Stomach (tissue), 9 donors: Measurements from ENCODE around the gene PPM1K. TPM values are rescaled to one million over a fixed set of nuclear protein-coding genes. Genes with fewer than 3 reads are reported as not detected.

Experiments used
- DNase-seq, 2 donors: peaks; one replicate each; pipeline versions ENCODE4 v3.0.0 to v3.0.0-alpha.2; 2013 to 2019
- H3K27ac ChIP-seq, 5 donors: fragments of 200-600 bp in 4 of 5; sonication (generic) in 4 of 5; one replicate each; pipeline ENCODE4 v1.5.1; 2013 to 2019; ENCODE audit warnings: mild to moderate bottlenecking in 1 of 5, moderate library complexity in 1 of 5
- H3K27me3 ChIP-seq, 3 donors: fragments of 200-600 bp; sonication (generic); one replicate each; pipeline ENCODE4 v1.5.1; 2017 to 2019; ENCODE audit warnings: mixed run types in 1 of 3
- H3K36me3 ChIP-seq, 4 donors: fragments of 200-600 bp; sonication (generic); 1 replicate in 3 of 4; 2 replicates in 1 of 4; pipeline ENCODE4 v1.5.1; 2016 to 2019
- H3K4me1 ChIP-seq, 4 donors: fragments of 200-600 bp; sonication (generic); one replicate each; pipeline ENCODE4 v1.5.1; 2016 to 2019
- H3K4me3 ChIP-seq, 4 donors: fragments of 200-600 bp; sonication (generic) in 3 of 4; one replicate each; pipeline ENCODE4 v1.5.1; 2016 to 2019; ENCODE audit warnings: mild to moderate bottlenecking in 1 of 4
- H3K9me3 ChIP-seq, 4 donors: fragments of 200-600 bp; sonication (generic); one replicate each; pipeline ENCODE4 v1.5.1; 2016 to 2019
- EP300 ChIP-seq: sonication (generic); formaldehyde crosslinking; IDR thresholded peaks from one replicate; pipeline ENCODE4 v1.6.1; 2017; ENCODE audit warnings: antibody characterized with exemption
- POLR2A ChIP-seq, 4 donors: fragments of 450-650 bp; IDR thresholded peaks; one replicate each; pipeline ENCODE4 v1.6.1; 2016; ENCODE audit warnings: antibody characterized with exemption in 4 of 4, control low read depth in 2 of 4, mild to moderate bottlenecking in 1 of 4, moderate library complexity in 1 of 4
- POLR2AphosphoS5 ChIP-seq, 3 donors: sonication (generic); formaldehyde crosslinking; IDR thresholded peaks; one replicate each; pipeline ENCODE4 v1.6.1; 2016; ENCODE audit warnings: antibody characterized with exemption in 3 of 3
- WGBS, 5 donors: extraction: QIAGEN DNeasy Blood & Tissue Kit in 3 of 5; methylation state at CpG; one replicate each; pipeline versions ENCODE4 v1.1.5 to v1.1.7; 2013 to 2018; 5-methylcytosine and 5-hydroxymethylcytosine counted together
- intact Hi-C: fragments of 100-400 bp; cut with DNase I; formaldehyde crosslinking; loops from one replicate; pipeline ENCODE4 v1.15.1; 2023; ENCODE audit warnings: low total_unique reads
- polyA plus RNA-seq, 3 donors: library from polyadenylated mRNA; stranded (reverse); fragments of 200-250 nt; gene quantifications; one replicate each; pipeline ENCODE4 v1.2.3, GENCODE V29; 2013
- total RNA-seq, 5 donors: library from RNA; depleted of rRNA; stranded (reverse); fragments of >200 nt; gene quantifications; one replicate each; pipeline versions ENCODE4 v1.1.0 to v1.2.3, GENCODE V29; 2014 to 2016
- TF ChIP-seq, protein P1 (sequence below), 7 experiments: fragments of 450-650 bp in 4 of 7; fragments of 200-600 bp in 3 of 7; sonication (generic) in 3 of 7; IDR thresholded peaks; one replicate each; pipeline ENCODE4 v1.5.1; 2016 to 2019; ENCODE audit warnings: antibody characterized with exemption in 7 of 7, control low read depth in 2 of 7, mild to moderate bottlenecking in 1 of 7
- donor health status: healthy with polysubstance abuse.
- donor health status: Bipolar disorder and iron deficiency.
- donor health status: healthy.

Gene PPM1K
- total and polyA plus RNA-seq, 8 donors, result 3.6 to 81.7 (median 20.4) TPM

DNA sequence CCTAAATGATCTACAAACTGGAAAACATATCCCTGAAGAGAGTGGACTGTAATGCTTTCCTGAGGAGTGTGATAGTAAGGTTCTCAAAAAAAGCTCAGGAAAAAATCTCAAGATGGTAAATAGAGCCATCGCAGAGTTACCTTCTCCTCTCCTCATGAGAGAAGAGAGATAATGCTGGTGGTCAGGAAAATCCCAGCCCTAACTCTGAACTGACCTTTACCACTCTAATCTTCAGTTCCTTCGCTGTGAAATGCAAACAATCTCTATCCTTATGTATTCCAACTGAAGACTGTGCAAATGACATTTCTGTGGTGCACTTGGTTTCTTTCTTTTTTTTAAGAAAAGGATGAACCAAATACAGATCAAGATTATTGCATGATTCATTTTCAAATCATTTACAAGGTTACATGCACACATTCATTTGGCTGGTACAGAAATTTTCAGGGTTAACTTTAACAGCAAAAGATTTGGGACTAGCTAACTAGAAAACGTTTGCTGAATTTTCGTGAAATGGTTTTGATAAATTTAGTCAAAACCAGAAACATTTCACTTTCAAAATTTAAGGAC lies 8.3 kb downstream of the PPM1K start:
- peaks cover 0 to 11% (median 4%) of the 10 kb centered on the region in 4 donors for H3K36me3 ChIP-seq
- no peak for DNase-seq
- no peaks in the 10 kb centered on the region for H3K27me3 ChIP-seq
- H3K9me3 ChIP-seq, result no peaks in the 10 kb centered on the region
- TF ChIP-seq EP300, result no peak
- TF ChIP-seq, protein P1, sequence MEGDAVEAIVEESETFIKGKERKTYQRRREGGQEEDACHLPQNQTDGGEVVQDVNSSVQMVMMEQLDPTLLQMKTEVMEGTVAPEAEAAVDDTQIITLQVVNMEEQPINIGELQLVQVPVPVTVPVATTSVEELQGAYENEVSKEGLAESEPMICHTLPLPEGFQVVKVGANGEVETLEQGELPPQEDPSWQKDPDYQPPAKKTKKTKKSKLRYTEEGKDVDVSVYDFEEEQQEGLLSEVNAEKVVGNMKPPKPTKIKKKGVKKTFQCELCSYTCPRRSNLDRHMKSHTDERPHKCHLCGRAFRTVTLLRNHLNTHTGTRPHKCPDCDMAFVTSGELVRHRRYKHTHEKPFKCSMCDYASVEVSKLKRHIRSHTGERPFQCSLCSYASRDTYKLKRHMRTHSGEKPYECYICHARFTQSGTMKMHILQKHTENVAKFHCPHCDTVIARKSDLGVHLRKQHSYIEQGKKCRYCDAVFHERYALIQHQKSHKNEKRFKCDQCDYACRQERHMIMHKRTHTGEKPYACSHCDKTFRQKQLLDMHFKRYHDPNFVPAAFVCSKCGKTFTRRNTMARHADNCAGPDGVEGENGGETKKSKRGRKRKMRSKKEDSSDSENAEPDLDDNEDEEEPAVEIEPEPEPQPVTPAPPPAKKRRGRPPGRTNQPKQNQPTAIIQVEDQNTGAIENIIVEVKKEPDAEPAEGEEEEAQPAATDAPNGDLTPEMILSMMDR (IDR thresholded peaks at IDR 0.05), result no peak
- no peak for TF ChIP-seq POLR2AphosphoS5 (IDR thresholded peaks at IDR 0.05)
- no peak for TF ChIP-seq POLR2A (IDR thresholded peaks at IDR 0.05)
- H3K4me3 ChIP-seq, result no peak overlapping the region
- no peak overlapping the region for H3K27ac ChIP-seq
- WGBS, 5 donors, result 51 to 74% (median 61%) methylated on average over 4 of the region's 4 CpGs
- intact Hi-C loops, result no loop called here
- peaks cover 3 to 40% (median 29%) of the 10 kb centered on the region in 4 donors for H3K4me1 ChIP-seq

DNA sequence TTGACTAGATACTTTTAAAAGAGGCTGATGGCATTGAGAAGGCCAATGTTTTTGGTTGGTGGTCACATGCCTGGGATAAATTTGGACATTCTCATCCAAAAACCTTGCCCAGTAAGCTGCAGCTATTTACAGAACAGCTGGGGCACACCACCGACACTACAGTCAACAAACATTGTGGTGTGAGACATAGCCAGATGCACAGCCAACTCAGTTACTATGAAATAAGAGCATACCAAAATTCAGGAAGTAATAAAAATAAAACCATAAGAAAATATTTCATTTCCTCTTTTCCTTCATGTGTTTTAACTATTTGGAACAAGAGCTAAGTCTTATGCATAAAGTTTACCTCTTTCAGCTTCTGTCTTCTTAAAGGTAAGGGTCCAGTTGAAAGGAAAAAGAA lies 8.8 kb downstream of the PPM1K start:
- TF ChIP-seq POLR2A (IDR thresholded peaks at IDR 0.05) (no peak), POLR2AphosphoS5 (IDR thresholded peaks at IDR 0.05) (no peak), EP300 (no peak)
- TF ChIP-seq, protein P1 (IDR thresholded peaks at IDR 0.05), result no peak
- peaks cover 0 to 15% (median 4%) of the 10 kb centered on the region in 4 donors for H3K36me3 ChIP-seq
- H3K4me3 ChIP-seq, result no peak overlapping the region
- WGBS, 5 donors, result 18 to 56% (median 43%) methylated on average over 1 of the region's 1 CpG
- H3K9me3 ChIP-seq, result no peaks in the 10 kb centered on the region
- H3K27me3 ChIP-seq, result no peaks in the 10 kb centered on the region
- H3K4me1 ChIP-seq, result peaks cover 3 to 34% (median 24%) of the 10 kb centered on the region in 4 donors
- intact Hi-C loops, result no loop called here
- no peak for DNase-seq
- H3K27ac ChIP-seq, result no peak overlapping the region

DNA sequence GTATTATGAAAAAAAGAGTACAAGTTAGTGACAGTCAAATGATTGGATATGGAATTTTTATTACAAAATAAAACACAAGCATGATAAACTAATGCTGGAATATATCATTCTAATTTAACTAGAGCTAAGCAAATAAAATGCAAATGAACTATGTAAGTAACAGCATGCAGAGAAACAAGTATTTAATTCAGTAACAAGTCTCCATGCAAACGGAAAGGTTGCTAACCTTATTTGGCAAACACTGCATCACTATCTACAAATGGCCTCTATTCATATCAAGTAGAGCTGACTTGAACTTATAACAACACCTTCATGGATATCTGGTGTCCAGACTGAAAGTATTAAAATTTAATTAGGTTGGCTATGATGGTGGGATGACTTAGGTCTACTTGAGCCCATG lies 15.4 kb downstream of the PPM1K start:
- Histone ChIP-seq H3K27me3 (no peaks in the 10 kb centered on the region), H3K4me1 (peaks cover 0 to 8% (median 0%) of the 10 kb centered on the region in 4 donors), H3K27ac (no peak overlapping the region), H3K9me3 (no peaks in the 10 kb centered on the region), H3K36me3 (peaks cover 20 to 54% (median 47%) of the 10 kb centered on the region in 4 donors), H3K4me3 (no peak overlapping the region)
- DNase-seq, result no peak
- TF ChIP-seq POLR2AphosphoS5 (IDR thresholded peaks at IDR 0.05) (no peak), POLR2A (IDR thresholded peaks at IDR 0.05) (no peak), EP300 (no peak)
- TF ChIP-seq, protein P1 (IDR thresholded peaks at IDR 0.05), result no peak
- 19 to 68% (median 49%) methylated on average over 1 of the region's 1 CpG for WGBS, 5 donors
- intact Hi-C loops, result no loop called here

DNA sequence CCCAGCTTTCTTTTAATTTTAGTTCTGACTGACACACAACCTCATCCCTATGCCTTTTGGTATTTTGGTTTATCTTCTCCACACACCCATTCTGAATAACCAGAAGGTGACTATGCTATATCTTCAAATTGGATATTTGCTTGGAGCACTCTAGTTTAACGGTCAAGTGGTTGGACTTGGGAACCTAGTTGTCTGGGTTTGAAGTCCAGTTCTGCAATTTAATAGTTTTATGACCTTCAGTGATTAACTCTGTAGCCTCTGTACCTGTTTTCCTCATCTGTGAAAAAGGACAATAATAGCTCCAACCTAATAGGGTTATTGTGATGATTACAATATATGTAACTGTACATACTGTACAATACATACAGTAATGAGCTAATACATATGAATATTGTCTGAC lies 20.0 kb downstream of the PPM1K start:
- TF ChIP-seq, protein P1 (IDR thresholded peaks at IDR 0.05), result no peak
- TF ChIP-seq EP300, result no peak
- TF ChIP-seq POLR2AphosphoS5 (IDR thresholded peaks at IDR 0.05), result no peak
- TF ChIP-seq POLR2A (IDR thresholded peaks at IDR 0.05), result no peak
- no peak overlapping the region for H3K4me3 ChIP-seq
- no peaks in the 10 kb centered on the region for H3K4me1 ChIP-seq
- peaks cover 26 to 79% (median 70%) of the 10 kb centered on the region in 4 donors for H3K36me3 ChIP-seq
- 83 to 100% (median 93%) methylated on average over 1 of the region's 1 CpG for WGBS, 5 donors
- no peaks in the 10 kb centered on the region for H3K27me3 ChIP-seq
- no peaks in the 10 kb centered on the region for H3K9me3 ChIP-seq
- no peak for DNase-seq
- H3K27ac ChIP-seq, result no peak overlapping the region
- intact Hi-C loops, result no loop called here
